CD4-positive, alpha-beta memory T cell (primary cell): ENCODE results near the gene CACNA2D4. TPM values are rescaled to one million over a fixed set of nuclear protein-coding genes. Genes with fewer than 3 reads are reported as not detected.
A peak's percentile ranks its signal among the peaks of the same experiment; 100 is the strongest.

Experiments
- CTCF ChIA-PET: fragments of 350-600 bp; sonication (Branson Sonifier 250); formaldehyde crosslinking; loops from one replicate; lab custom pipeline; 2021; ENCODE audit warnings: inconsistent platforms; ENCODE audit not compliant: partially characterized antibody; lab: Charles Lee
- POLR2A ChIA-PET: fragments of 350-600 bp; sonication (Branson Sonifier 250); formaldehyde crosslinking; loops from one replicate; lab custom pipeline; 2021; ENCODE audit not compliant: partially characterized antibody; lab: Charles Lee
- DNase-seq, 5 donors: peaks; one replicate each; pipeline versions ENCODE4 v3.0.0 to v3.0.0-alpha.2; 2020 to 2022; ENCODE audit warnings: mixed read lengths in 1 of 5
- H3K27ac ChIP-seq: one replicate; pipeline ENCODE4 v1.7.0; 2013; ENCODE audit warnings: low read depth, low read length
- H3K27me3 ChIP-seq: 2 replicates; pipeline ENCODE4 v1.7.0; 2013; ENCODE audit warnings: mild to moderate bottlenecking, low read length, moderate library complexity; ENCODE audit not compliant: insufficient read depth
- H3K36me3 ChIP-seq: 2 replicates; pipeline ENCODE4 v1.7.0; 2013; ENCODE audit warnings: mild to moderate bottlenecking, low read length, moderate library complexity; ENCODE audit not compliant: insufficient read depth
- H3K4me1 ChIP-seq: 2 replicates; pipeline ENCODE4 v1.7.0; 2013; ENCODE audit warnings: mild to moderate bottlenecking, low read length, moderate library complexity; ENCODE audit not compliant: insufficient read depth
- H3K4me3 ChIP-seq, 2 donors: one replicate each; pipeline ENCODE4 v1.7.0; 2013; ENCODE audit warnings: low read length in 2 of 2, mild to moderate bottlenecking in 1 of 2
- H3K9me3 ChIP-seq, 2 donors: one replicate each; pipeline ENCODE4 v1.7.0; 2013; ENCODE audit warnings: low read length in 2 of 2, control low read depth in 1 of 2; ENCODE audit not compliant: control insufficient read depth in 1 of 2
- H3K27ac Mint-ChIP-seq, 7 donors: one replicate each; pipeline ENCODE4 v1.8.0; 2020 to 2021; ENCODE audit warnings: mixed read lengths in 7 of 7, mild to moderate bottlenecking in 6 of 7, inconsistent platforms in 3 of 7, moderate library complexity in 3 of 7
- H3K27me3 Mint-ChIP-seq, 2 donors: one replicate each; pipeline ENCODE4 v1.8.0; 2020 to 2021; ENCODE audit warnings: mixed read lengths in 2 of 2
- H3K36me3 Mint-ChIP-seq, 2 donors: one replicate each; pipeline ENCODE4 v1.8.0; 2020 to 2021; ENCODE audit warnings: mixed read lengths in 2 of 2, inconsistent platforms in 1 of 2, mild to moderate bottlenecking in 1 of 2
- H3K4me1 Mint-ChIP-seq, 4 donors: one replicate each; pipeline ENCODE4 v1.8.0; 2020 to 2021; ENCODE audit warnings: mixed read lengths in 4 of 4, mild to moderate bottlenecking in 1 of 4
- H3K4me3 Mint-ChIP-seq, 8 donors: one replicate each; pipeline ENCODE4 v1.8.0; 2020 to 2021; ENCODE audit warnings: mixed read lengths in 8 of 8, mild to moderate bottlenecking in 7 of 8, moderate library complexity in 6 of 8, inconsistent platforms in 3 of 8
- H3K9me3 Mint-ChIP-seq, 8 donors: one replicate each; pipeline ENCODE4 v1.8.0; 2020 to 2021; ENCODE audit warnings: mixed read lengths in 8 of 8, mild to moderate bottlenecking in 5 of 8, inconsistent platforms in 3 of 8, moderate library complexity in 1 of 8
- intact Hi-C: fragments of 100-400 bp; cut with micrococcal nuclease; formaldehyde crosslinking; loops from one replicate; pipeline ENCODE4 v1.15.1; 2023
- polyA plus RNA-seq, 2 donors: library from polyadenylated mRNA; unstranded; fragments of 300-500 nt; fragmentation: Illumina TruSeq; gene quantifications; one replicate each; pipeline ENCODE4 v1.2.3, GENCODE V29; 2021
- total RNA-seq, 2 experiments: library from RNA; stranded (reverse); gene quantifications; one replicate each; pipeline ENCODE4 v1.2.3, GENCODE V29; 2021

CACNA2D4 gene
- total and polyA plus RNA-seq, 4 experiments from 2014 or later, result 12.4 to 19.2 (median 14.6) TPM

DNA sequence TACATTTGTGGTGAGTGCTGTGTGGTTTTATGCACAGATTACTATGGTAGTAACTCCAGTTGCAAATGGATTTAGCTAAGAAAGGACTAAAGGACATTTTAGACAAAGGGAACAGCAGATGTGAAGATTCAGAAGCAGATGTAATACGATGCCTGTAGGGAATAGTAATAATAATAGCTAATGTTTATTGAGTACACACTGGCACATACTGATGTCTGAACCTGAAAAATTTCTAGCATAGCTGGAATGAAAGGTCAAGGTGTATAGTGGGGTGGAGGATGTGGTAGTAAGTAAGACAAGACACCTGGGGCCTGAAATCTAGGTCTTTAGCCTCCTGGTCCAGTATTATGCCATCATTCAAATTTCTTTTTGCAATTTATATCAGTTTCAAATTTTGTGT lies 152.3 kb downstream of the CACNA2D4 start:
- H3K27me3 ChIP-seq, result no peaks in the 10 kb centered on the region
- H3K4me1 ChIP-seq, result no peaks in the 10 kb centered on the region
- no peak overlapping the region for H3K4me3 ChIP-seq
- Mint-ChIP-seq H3K27ac (no peak overlapping the region), H3K27me3 (no peaks in the 10 kb centered on the region), H3K9me3 (no peaks in the 10 kb centered on the region), H3K4me3 (no peak overlapping the region), H3K4me1 (peaks cover 4 to 18% (median 12%) of the 10 kb centered on the region in 4 donors), H3K36me3 (peaks cover 3 to 15% of the 10 kb centered on the region in 2 donors)
- no peaks in the 10 kb centered on the region for H3K9me3 ChIP-seq
- no peaks in the 10 kb centered on the region for H3K36me3 ChIP-seq
- ChIA-PET CTCF (no interaction called here), POLR2A (no interaction called here)
- intact Hi-C loops, result no loop called here
- no peak for DNase-seq
- no peak overlapping the region for H3K27ac ChIP-seq

DNA sequence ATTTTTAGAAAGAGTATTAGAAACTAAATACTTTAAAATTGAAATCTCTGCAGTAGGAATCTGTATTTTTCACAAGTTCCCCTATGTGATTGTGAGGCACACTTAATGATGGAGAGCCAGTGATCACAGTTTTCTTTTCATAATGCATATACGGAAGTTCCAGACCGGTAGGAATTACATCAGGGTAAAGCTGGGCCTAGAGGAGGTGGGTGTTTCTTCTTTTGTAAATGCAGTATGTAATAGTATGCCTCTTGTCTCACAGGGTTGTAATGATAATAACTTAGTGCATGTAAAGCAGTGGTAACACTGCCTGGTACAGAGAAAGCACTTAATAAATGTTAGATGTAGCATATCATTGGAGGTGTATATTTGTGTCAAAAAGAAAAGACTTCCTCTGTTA lies 155.3 kb downstream of the CACNA2D4 start:
- intact Hi-C loops, result no loop called here
- H3K4me3 ChIP-seq, result no peak overlapping the region
- POLR2A ChIA-PET, result no interaction called here

DNA sequence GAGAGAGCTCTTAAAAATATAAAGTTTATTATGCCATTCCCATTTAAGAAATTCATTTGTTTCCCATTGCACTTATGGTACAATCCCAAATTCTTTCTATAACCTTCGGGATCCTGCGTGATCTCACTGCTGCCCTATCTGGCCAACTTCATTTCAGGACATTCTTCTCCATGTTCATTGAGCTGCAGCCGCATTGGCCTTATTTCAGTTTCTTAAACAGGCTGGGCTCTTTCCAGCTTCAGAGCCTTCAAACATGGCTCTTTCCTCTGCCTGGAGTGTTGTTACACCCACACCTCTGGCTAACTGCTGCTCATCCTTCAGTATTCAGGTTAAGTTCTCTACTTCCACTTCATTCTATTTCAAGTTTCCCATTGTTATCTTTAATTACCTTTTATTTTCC lies 156.6 kb downstream of the CACNA2D4 start:
- POLR2A ChIA-PET, result no interaction called here
- CTCF ChIA-PET, result interaction anchor here (0.9 to 1.3 kb wide), 3 partner anchors 29 to 127 kb away, joined by 3 to 8 read pairs (median 3); no protein-coding TSS in a partner anchor
- Mint-ChIP-seq H3K4me3 (no peak overlapping the region), H3K36me3 (peaks cover 32 to 38% of the 10 kb centered on the region in 2 donors), H3K27me3 (no peaks in the 10 kb centered on the region), H3K27ac (no peak overlapping the region), H3K9me3 (no peaks in the 10 kb centered on the region), H3K4me1 (peaks cover 4 to 16% (median 12%) of the 10 kb centered on the region in 4 donors)
- peaks cover 9% of the 10 kb centered on the region for H3K36me3 ChIP-seq
- H3K27ac ChIP-seq, result no peak overlapping the region
- no peaks in the 10 kb centered on the region for H3K9me3 ChIP-seq
- no peaks in the 10 kb centered on the region for H3K27me3 ChIP-seq
- no peaks in the 10 kb centered on the region for H3K4me1 ChIP-seq
- no peak for DNase-seq
- intact Hi-C loops, result no loop called here
- no peak overlapping the region for H3K4me3 ChIP-seq

More for the DNA sequence above, 155.3 kb downstream of the CACNA2D4 start:
- Mint-ChIP-seq H3K27me3 (no peaks in the 10 kb centered on the region), H3K36me3 (peaks cover 20 to 27% of the 10 kb centered on the region in 2 donors), H3K27ac (no peak overlapping the region), H3K4me3 (no peak overlapping the region), H3K9me3 (no peaks in the 10 kb centered on the region), H3K4me1 (peaks cover 4 to 19% (median 12%) of the 10 kb centered on the region in 4 donors)
- H3K9me3 ChIP-seq, result no peaks in the 10 kb centered on the region
- CTCF ChIA-PET, result no interaction called here
- no peaks in the 10 kb centered on the region for H3K36me3 ChIP-seq
- no peaks in the 10 kb centered on the region for H3K27me3 ChIP-seq
- no peak for DNase-seq
- no peaks in the 10 kb centered on the region for H3K4me1 ChIP-seq
- H3K27ac ChIP-seq, result no peak overlapping the region

DNA sequence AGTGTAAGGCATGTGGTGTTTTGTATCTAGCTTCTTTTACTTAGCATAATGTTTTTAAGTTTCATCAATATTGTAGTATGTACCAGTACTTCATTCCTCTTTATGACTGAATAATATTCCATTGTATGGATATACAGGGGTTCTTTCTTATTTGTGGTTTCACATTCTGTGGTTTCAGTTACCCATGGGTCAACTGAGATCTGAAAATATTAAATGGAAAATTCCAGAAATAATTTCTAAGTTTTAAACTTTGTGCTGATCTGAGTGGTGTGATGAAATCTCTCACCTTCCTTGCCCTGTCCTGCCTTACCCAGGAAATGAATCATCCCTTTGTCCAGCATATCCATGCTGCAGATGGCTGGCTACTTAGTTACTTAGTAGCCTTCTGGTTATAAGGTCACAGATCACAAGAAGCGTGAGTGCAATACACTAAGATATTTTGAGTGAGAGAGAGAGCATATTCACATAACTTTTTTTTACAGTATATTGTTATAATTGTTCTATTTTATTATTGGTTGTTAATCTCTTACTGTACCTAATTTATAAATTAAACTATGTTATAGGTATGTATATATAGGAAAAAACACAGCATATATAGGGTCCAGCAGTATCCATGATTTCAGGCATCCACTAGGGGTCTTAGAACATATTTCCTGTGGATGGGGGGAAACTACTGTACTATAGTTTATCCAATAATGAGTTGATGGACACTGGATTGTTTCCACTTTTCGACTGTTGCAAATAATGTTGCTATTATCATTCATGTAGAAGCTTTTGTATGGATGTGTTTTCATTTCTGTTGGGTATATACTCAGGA lies 157.7 kb downstream of the CACNA2D4 start:
- DNase-seq, result no peak
- ChIA-PET POLR2A (no interaction called here), CTCF (interaction anchor here (0.9 kb wide), 1 partner anchor 108 kb away, joined by 3 read pairs; no protein-coding TSS in a partner anchor)
- Mint-ChIP-seq H3K27me3 (no peaks in the 10 kb centered on the region), H3K36me3 (peaks cover 38 to 43% of the 10 kb centered on the region in 2 donors), H3K4me3 (no peak overlapping the region), H3K4me1 (peaks cover 3 to 17% (median 11%) of the 10 kb centered on the region in 4 donors), H3K27ac (peak overlapping the region in 2 of 7 donors; percentile 1 to 19), H3K9me3 (no peaks in the 10 kb centered on the region)
- H3K9me3 ChIP-seq, result no peaks in the 10 kb centered on the region
- H3K4me1 ChIP-seq, result no peaks in the 10 kb centered on the region
- H3K4me3 ChIP-seq, result no peak overlapping the region
- H3K36me3 ChIP-seq, result peaks cover 9% of the 10 kb centered on the region
- no peaks in the 10 kb centered on the region for H3K27me3 ChIP-seq
- intact Hi-C loops, result no loop called here
- no peak overlapping the region for H3K27ac ChIP-seq

DNA sequence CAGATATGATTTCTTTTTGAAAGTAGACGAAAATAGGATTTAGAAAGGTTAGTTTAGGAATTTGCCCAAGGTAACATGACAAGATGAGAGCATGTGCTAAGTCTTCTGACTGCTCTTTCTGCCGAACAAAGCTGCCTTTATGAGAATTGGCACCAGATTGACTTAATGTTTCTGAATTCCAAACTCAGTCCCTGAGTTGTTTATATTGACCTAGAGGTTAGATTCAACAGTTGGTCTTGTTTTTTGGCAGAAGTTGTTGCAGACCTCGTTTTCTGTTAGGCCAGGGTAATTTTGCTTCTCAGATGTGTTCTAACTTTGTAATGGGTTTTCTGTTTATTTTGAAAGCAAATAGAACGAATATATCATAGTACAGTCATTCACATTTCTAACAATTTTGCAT lies 159.6 kb downstream of the CACNA2D4 start:
- peaks cover 13% of the 10 kb centered on the region for H3K36me3 ChIP-seq
- no peaks in the 10 kb centered on the region for H3K4me1 ChIP-seq
- Mint-ChIP-seq H3K4me3 (no peak overlapping the region), H3K27me3 (no peaks in the 10 kb centered on the region), H3K36me3 (peaks cover 50 to 52% of the 10 kb centered on the region in 2 donors), H3K27ac (no peak overlapping the region), H3K9me3 (no peaks in the 10 kb centered on the region), H3K4me1 (peaks cover 3 to 10% (median 6%) of the 10 kb centered on the region in 4 donors)
- POLR2A ChIA-PET, result interaction anchor here (0.6 kb wide), 1 partner anchor 106 kb away, joined by 3 read pairs; no protein-coding TSS in a partner anchor
- H3K27ac ChIP-seq, result no peak overlapping the region
- no peaks in the 10 kb centered on the region for H3K9me3 ChIP-seq
- no peak for DNase-seq
- no peaks in the 10 kb centered on the region for H3K27me3 ChIP-seq
- CTCF ChIA-PET, result no interaction called here
- intact Hi-C loops, result no loop called here
- no peak overlapping the region for H3K4me3 ChIP-seq

DNA sequence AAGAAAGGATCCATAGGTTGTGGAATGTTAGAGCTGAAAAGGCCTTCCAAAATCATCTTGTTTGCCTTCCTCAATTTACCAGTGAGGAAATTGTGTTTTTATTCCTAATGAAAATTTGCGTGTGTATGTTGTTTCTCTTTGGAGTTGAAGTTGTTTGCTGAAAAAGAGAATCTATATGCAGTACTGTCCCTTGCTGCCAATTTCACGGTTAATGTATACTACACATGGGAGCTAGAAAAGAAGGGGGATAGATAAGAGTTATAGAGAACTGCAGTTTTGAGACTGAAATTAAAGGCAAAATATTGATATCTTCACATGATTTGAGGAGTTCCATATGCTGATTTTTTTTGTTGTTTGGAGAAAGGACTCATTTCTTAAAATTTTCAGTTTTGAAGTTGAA lies 160.1 kb downstream of the CACNA2D4 start:
- Mint-ChIP-seq H3K36me3 (peaks cover 50 to 52% of the 10 kb centered on the region in 2 donors), H3K27ac (peak overlapping the region in 1 of 7 donors; percentile 15), H3K9me3 (no peaks in the 10 kb centered on the region), H3K4me1 (peaks cover 3 to 10% (median 6%) of the 10 kb centered on the region in 4 donors), H3K27me3 (no peaks in the 10 kb centered on the region), H3K4me3 (no peak overlapping the region)
- no peaks in the 10 kb centered on the region for H3K4me1 ChIP-seq
- ChIA-PET POLR2A (no interaction called here), CTCF (no interaction called here)
- H3K4me3 ChIP-seq, result no peak overlapping the region
- DNase-seq, result no peak
- H3K27me3 ChIP-seq, result no peaks in the 10 kb centered on the region
- no peaks in the 10 kb centered on the region for H3K9me3 ChIP-seq
- intact Hi-C loops, result no loop called here
- H3K27ac ChIP-seq, result no peak overlapping the region
- H3K36me3 ChIP-seq, result peaks cover 13% of the 10 kb centered on the region

DNA sequence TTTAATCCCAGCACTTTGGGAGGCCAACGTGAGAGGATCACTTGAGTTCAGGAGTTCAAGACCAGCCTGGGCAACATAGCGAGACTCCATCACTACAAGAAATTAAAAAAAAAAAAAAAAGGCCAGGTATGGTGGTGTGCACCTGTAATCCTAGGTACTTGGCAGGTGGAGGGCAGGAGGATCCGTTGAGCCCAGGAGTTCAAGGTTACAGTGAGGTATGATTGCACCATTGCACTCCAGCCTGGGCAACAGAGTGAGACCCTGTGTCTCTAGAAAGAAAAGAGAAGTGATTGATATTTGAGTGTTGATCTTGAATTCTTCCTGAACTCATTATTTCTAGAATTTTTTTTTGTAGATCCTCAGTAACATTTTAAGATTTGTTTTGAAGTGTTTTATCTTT lies 168.2 kb downstream of the CACNA2D4 start:
- H3K4me1 ChIP-seq, result no peaks in the 10 kb centered on the region
- CTCF ChIA-PET, result interaction anchor here (1.7 kb wide), 1 partner anchor 40 kb away, joined by 4 read pairs; no protein-coding TSS in a partner anchor
- H3K27me3 Mint-ChIP-seq, result no peaks in the 10 kb centered on the region
- H3K36me3 Mint-ChIP-seq, result peaks cover 36 to 44% of the 10 kb centered on the region in 2 donors
- H3K9me3 Mint-ChIP-seq, result peaks cover 0 to 34% (median 20%) of the 10 kb centered on the region in 8 donors
- H3K4me1 Mint-ChIP-seq, result peaks cover 7 to 28% (median 19%) of the 10 kb centered on the region in 4 donors
- H3K4me3 ChIP-seq, result no peak overlapping the region
- H3K4me3 Mint-ChIP-seq, result no peak overlapping the region
- POLR2A ChIA-PET, result no interaction called here
- H3K9me3 ChIP-seq, result peaks cover 0 to 6% of the 10 kb centered on the region in 2 donors
- H3K36me3 ChIP-seq, result peaks cover 4% of the 10 kb centered on the region
- no peak for DNase-seq
- H3K27ac ChIP-seq, result no peak overlapping the region
- intact Hi-C loops, result no loop called here
- no peak overlapping the region for H3K27ac Mint-ChIP-seq
- no peaks in the 10 kb centered on the region for H3K27me3 ChIP-seq
